Endodermal cell (in vitro differentiated cells): ENCODE measurements around the gene PCBD1. TPM values are rescaled to one million over a fixed set of nuclear protein-coding genes. Genes with fewer than 3 reads are reported as not detected.

Source experiments
- DNase-seq: peaks from one replicate; pipeline ENCODE4 v3.0.0-alpha.2; 2017
- H3K27ac ChIP-seq: 2 replicates; pipeline ENCODE4 v1.5.1; 2013; ENCODE audit warnings: mild to moderate bottlenecking, low read depth, low read length, moderate library complexity
- H3K27me3 ChIP-seq: 2 replicates; pipeline ENCODE4 v1.6.1; 2013; ENCODE audit warnings: mild to moderate bottlenecking, low read length, moderate library complexity; ENCODE audit not compliant: insufficient read depth, control insufficient read depth, poor library complexity, severe bottlenecking
- H3K36me3 ChIP-seq: 2 replicates; pipeline ENCODE4 v1.7.0; 2013; ENCODE audit warnings: mild to moderate bottlenecking, low read length, moderate library complexity; ENCODE audit not compliant: control insufficient read depth, insufficient read depth
- H3K4me1 ChIP-seq: one replicate; pipeline ENCODE4 v1.7.0; 2013; ENCODE audit warnings: low read length; ENCODE audit not compliant: control insufficient read depth, insufficient read depth
- H3K4me3 ChIP-seq: 2 replicates; pipeline ENCODE4 v1.5.1; 2013; ENCODE audit warnings: mild to moderate bottlenecking, low read length, moderate library complexity
- H3K9ac ChIP-seq: 2 replicates; pipeline ENCODE4 v1.6.1; 2013; ENCODE audit warnings: mild to moderate bottlenecking, low read length, moderate library complexity; ENCODE audit not compliant: poor library complexity, severe bottlenecking; ENCODE audit errors: extremely low read depth
- H3K9me3 ChIP-seq: 2 replicates; pipeline ENCODE4 v1.6.1; 2013; ENCODE audit warnings: mild to moderate bottlenecking, low read length, moderate library complexity; ENCODE audit not compliant: control insufficient read depth
- H3K27ac Mint-ChIP-seq: 2 replicates; pipeline ENCODE4 v1.8.0; 2020; ENCODE audit warnings: mixed read lengths
- H3K27me3 Mint-ChIP-seq: 2 replicates; pipeline ENCODE4 v1.8.0; 2021; ENCODE audit warnings: mild to moderate bottlenecking, mixed read lengths; ENCODE audit not compliant: insufficient read depth
- H3K36me3 Mint-ChIP-seq: 2 replicates; pipeline ENCODE4 v1.8.0; 2020; ENCODE audit warnings: low read depth, mixed read lengths
- H3K4me1 Mint-ChIP-seq: 2 replicates; pipeline ENCODE4 v1.8.0; 2020; ENCODE audit warnings: mixed read lengths
- H3K4me3 Mint-ChIP-seq: 2 replicates; pipeline ENCODE4 v1.8.0; 2020; ENCODE audit warnings: mild to moderate bottlenecking, moderate library complexity, mixed read lengths
- H3K9me3 Mint-ChIP-seq: 2 replicates; pipeline ENCODE4 v1.8.0; 2020; ENCODE audit warnings: mild to moderate bottlenecking, mixed read lengths
- WGBS, 2 experiments: methylation state at CpG; one replicate each; pipeline versions ENCODE4 v1.1.5 to v1.1.7; 2013; ENCODE audit warnings: missing lambda C conversion rate in 2 of 2, mixed read lengths in 1 of 2; ENCODE audit not compliant: insufficient coverage in 1 of 2, insufficient read length in 1 of 2; 5-methylcytosine and 5-hydroxymethylcytosine counted together
- total RNA-seq, 2 donors: library from RNA; stranded (reverse); fragmentation: NEBNext Ultra II Directional in 1 of 2; extraction: Animal tissue kit (Norgen Biotek cat#: 25700) in 1 of 2; gene quantifications; 2 replicates in 1 of 2; 3 replicates in 1 of 2; pipeline ENCODE4 v1.2.1, GENCODE V29; 2021
- TF ChIP-seq, protein P1 (sequence below): fragments of 200-600 bp; sonication (generic); conservative IDR thresholded peaks from 2 replicates; pipeline ENCODE4 v1.5.0; 2021; ENCODE audit warnings: antibody characterized with exemption, mild to moderate bottlenecking

PCBD1 gene
- total RNA-seq, 2 donors from 2014 or later = 168 to 183 TPM

DNA sequence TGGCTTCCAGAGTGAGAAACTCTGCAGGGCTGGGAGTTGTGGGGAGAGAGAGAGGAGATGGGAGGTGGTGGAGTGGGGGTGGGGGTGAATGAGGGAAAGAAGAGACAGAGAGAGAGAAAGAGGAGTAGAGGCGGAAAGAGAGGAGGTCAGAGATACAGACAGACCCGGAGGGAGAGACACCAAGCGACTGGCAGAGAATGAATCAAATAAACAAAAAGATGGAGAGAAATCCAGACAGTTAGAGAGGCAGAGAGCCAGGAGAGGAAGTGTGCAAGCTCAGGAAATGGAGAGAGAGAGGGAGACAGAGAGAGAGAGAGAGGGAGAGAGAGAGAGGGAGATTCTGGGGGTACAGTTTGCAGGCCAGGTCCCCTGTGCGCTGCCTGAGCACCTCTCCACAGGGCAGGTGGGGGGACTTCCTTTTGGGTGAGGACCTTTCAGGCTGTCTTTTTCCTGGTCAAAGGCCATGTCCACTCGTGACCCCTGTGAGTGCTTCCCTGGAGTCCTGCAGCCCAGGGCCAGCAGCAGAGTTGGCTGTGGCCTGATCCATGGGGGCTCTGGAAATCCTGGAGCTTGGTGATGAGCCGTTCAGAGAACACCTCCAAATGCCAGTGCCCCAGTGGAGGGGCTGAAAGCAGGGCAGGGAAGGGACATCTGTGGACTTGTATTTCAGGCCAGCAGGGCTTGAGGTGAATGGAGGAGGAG is 25.0 kb upstream of the PCBD1 start:
- TF ChIP-seq, protein P1, sequence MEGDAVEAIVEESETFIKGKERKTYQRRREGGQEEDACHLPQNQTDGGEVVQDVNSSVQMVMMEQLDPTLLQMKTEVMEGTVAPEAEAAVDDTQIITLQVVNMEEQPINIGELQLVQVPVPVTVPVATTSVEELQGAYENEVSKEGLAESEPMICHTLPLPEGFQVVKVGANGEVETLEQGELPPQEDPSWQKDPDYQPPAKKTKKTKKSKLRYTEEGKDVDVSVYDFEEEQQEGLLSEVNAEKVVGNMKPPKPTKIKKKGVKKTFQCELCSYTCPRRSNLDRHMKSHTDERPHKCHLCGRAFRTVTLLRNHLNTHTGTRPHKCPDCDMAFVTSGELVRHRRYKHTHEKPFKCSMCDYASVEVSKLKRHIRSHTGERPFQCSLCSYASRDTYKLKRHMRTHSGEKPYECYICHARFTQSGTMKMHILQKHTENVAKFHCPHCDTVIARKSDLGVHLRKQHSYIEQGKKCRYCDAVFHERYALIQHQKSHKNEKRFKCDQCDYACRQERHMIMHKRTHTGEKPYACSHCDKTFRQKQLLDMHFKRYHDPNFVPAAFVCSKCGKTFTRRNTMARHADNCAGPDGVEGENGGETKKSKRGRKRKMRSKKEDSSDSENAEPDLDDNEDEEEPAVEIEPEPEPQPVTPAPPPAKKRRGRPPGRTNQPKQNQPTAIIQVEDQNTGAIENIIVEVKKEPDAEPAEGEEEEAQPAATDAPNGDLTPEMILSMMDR = no peak
- Mint-ChIP-seq H3K9me3 (peaks cover 2% of the 10 kb centered on the region), H3K27ac (no peak overlapping the region), H3K4me3 (no peak overlapping the region), H3K27me3 (peaks cover 4% of the 10 kb centered on the region), H3K4me1 (no peaks in the 10 kb centered on the region), H3K36me3 (no peaks in the 10 kb centered on the region)
- Histone ChIP-seq H3K4me3 (no peak overlapping the region), H3K9me3 (no peaks in the 10 kb centered on the region), H3K4me1 (no peaks in the 10 kb centered on the region), H3K36me3 (no peaks in the 10 kb centered on the region), H3K9ac (no peak overlapping the region), H3K27ac (no peak overlapping the region), H3K27me3 (no peaks in the 10 kb centered on the region)
- no peak for DNase-seq
- WGBS, 2 experiments = 84 to 87% methylated on average over 4 to 6 of the region's 6 CpGs

DNA sequence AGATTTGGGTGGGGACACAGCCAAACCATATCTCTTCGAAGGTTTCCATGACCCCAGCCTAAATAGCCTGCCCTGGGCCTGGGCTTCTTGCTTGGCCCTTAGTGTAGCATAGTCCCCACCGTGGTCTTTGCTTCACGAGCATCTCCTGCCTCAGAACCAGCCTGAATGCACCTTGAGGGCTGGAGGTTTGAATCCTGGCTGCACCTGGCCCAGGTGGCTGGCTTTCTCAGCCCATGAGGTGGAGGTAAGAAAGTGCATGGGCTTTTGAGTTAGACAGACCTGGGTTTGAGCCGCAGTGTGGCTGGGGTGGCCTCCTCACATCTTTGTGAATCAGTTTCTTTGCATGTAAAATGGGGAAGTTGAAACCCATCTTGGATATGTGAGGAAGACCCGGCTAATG is 24.2 kb upstream of the PCBD1 start:
- Mint-ChIP-seq H3K36me3 (no peaks in the 10 kb centered on the region), H3K4me1 (peaks cover 3% of the 10 kb centered on the region), H3K27ac (no peak overlapping the region), H3K9me3 (peaks cover 2% of the 10 kb centered on the region), H3K27me3 (peaks cover 2% of the 10 kb centered on the region), H3K4me3 (no peak overlapping the region)
- 86 to 91% methylated on average over 4 to 5 of the region's 5 CpGs for WGBS, 2 experiments
- H3K27me3 ChIP-seq = no peaks in the 10 kb centered on the region
- no peak overlapping the region for H3K27ac ChIP-seq
- TF ChIP-seq, protein P1 = no peak
- no peak overlapping the region for H3K9ac ChIP-seq
- H3K36me3 ChIP-seq = no peaks in the 10 kb centered on the region
- no peaks in the 10 kb centered on the region for H3K4me1 ChIP-seq
- DNase-seq = no peak
- no peaks in the 10 kb centered on the region for H3K9me3 ChIP-seq
- no peak overlapping the region for H3K4me3 ChIP-seq

DNA sequence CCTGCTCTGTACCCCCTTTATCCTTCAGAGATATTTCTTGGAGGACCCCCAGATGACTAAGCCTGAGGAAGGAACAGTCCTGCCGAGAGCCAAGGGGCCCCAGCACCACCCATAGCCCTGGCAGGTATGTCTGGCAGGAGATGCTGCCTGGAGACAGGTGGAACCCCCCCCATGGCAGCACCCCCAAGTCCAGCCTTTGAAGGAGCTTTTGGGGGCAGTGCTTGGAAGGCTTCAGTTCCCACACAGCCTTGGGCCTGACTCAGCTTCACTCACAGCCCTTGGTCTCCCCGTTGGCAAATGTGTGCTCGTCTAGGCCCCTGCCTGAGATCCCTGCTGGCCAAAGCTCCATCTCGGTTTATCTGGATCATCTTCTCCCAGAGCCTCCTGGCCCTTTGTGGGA is 23.0 kb upstream of the PCBD1 start:
- peaks cover 2% of the 10 kb centered on the region for H3K27me3 Mint-ChIP-seq
- H3K27ac ChIP-seq = no peak overlapping the region
- DNase-seq = no peak
- no peaks in the 10 kb centered on the region for H3K36me3 ChIP-seq
- WGBS, 2 experiments = 84% methylated on average over 4 of the region's 4 CpGs; no CpG with 5 or more reads in 1 of the 2 experiments
- H3K4me3 ChIP-seq = no peak overlapping the region
- TF ChIP-seq, protein P1 = no peak
- no peaks in the 10 kb centered on the region for H3K4me1 ChIP-seq
- H3K36me3 Mint-ChIP-seq = no peaks in the 10 kb centered on the region
- peaks cover 2% of the 10 kb centered on the region for H3K9me3 Mint-ChIP-seq
- H3K9ac ChIP-seq = no peak overlapping the region
- H3K4me1 Mint-ChIP-seq = peaks cover 3% of the 10 kb centered on the region
- H3K9me3 ChIP-seq = no peaks in the 10 kb centered on the region
- no peak overlapping the region for H3K4me3 Mint-ChIP-seq
- H3K27ac Mint-ChIP-seq = no peak overlapping the region
- no peaks in the 10 kb centered on the region for H3K27me3 ChIP-seq
